Activated CD8-positive, alpha-beta T cell treated with anti-CD3 and anti-CD28 coated beads for 36 hours (primary cell): Measurements from ENCODE around the gene ATP13A3. TPM values are rescaled to one million over a fixed set of nuclear protein-coding genes. Genes with fewer than 3 reads are reported as not detected.

Experiments used
- ATAC-seq: fragments of 200-7000 bp; cut with Tn5 transposase; one replicate; pipeline ENCODE4 v1.10.0; 2021; ENCODE audit warnings: mild to moderate bottlenecking, moderate library complexity
- CTCF ChIA-PET: fragments of 350-600 bp; sonication (Branson Sonifier 250); formaldehyde crosslinking; loops from one replicate; lab custom pipeline; 2021; ENCODE audit warnings: antibody characterized with exemption; lab: Charles Lee
- POLR2A ChIA-PET: fragments of 350-600 bp; sonication (Branson Sonifier 250); formaldehyde crosslinking; loops from one replicate; lab custom pipeline; 2021; ENCODE audit warnings: antibody characterized with exemption; lab: Charles Lee
- DNase-seq: peaks from one replicate; pipeline ENCODE4 v3.0.0-alpha.2; 2020
- H3K27ac Mint-ChIP-seq: one replicate; pipeline ENCODE4 v1.8.0; 2021; ENCODE audit warnings: mild to moderate bottlenecking, mixed read lengths
- H3K27me3 Mint-ChIP-seq: one replicate; pipeline ENCODE4 v1.8.0; 2021; ENCODE audit warnings: mixed read lengths
- H3K36me3 Mint-ChIP-seq: one replicate; pipeline ENCODE4 v1.8.0; 2021; ENCODE audit warnings: low read depth, mixed read lengths
- H3K4me1 Mint-ChIP-seq: one replicate; pipeline ENCODE4 v1.8.0; 2021; ENCODE audit warnings: low read depth, mixed read lengths
- H3K4me3 Mint-ChIP-seq: one replicate; pipeline ENCODE4 v1.8.0; 2021; ENCODE audit warnings: mild to moderate bottlenecking, moderate library complexity, mixed read lengths
- H3K9me3 Mint-ChIP-seq: one replicate; pipeline ENCODE4 v1.8.0; 2021; ENCODE audit warnings: mixed read lengths
- intact Hi-C: fragments of 100-400 bp; cut with micrococcal nuclease; formaldehyde crosslinking; loops from one replicate; pipeline ENCODE4 v1.10.0; 2022
- total RNA-seq, 2 experiments: library from RNA; stranded (reverse); gene quantifications; one replicate each; pipeline ENCODE4 v1.2.3, GENCODE V29; 2021
- TF ChIP-seq, protein P1 (sequence below): fragments of 200-600 bp; IDR thresholded peaks from one replicate; pipeline ENCODE4 v1.8.0; 2022; ENCODE audit warnings: antibody characterized with exemption, mild to moderate bottlenecking

Gene ATP13A3
- total RNA-seq, 2 experiments from 2014 or later: 101 to 110 TPM

- no peaks in the 10 kb centered on the region for H3K9me3 Mint-ChIP-seq
- ChIA-PET POLR2A (no interaction called here), CTCF (interaction anchor here (1.1 to 2.0 kb wide), 2 partner anchors 38 to 49 kb away, joined by 3 to 7 read pairs; no protein-coding TSS in a partner anchor)
- H3K27ac Mint-ChIP-seq: no peak overlapping the region
- intact Hi-C loops: no loop called here
- ATAC-seq: no peak
- H3K27me3 Mint-ChIP-seq: peaks cover 5% of the 10 kb centered on the region
- H3K4me3 Mint-ChIP-seq: no peak overlapping the region
- no peak for DNase-seq
- no peaks in the 10 kb centered on the region for H3K36me3 Mint-ChIP-seq
- TF ChIP-seq, protein P1, sequence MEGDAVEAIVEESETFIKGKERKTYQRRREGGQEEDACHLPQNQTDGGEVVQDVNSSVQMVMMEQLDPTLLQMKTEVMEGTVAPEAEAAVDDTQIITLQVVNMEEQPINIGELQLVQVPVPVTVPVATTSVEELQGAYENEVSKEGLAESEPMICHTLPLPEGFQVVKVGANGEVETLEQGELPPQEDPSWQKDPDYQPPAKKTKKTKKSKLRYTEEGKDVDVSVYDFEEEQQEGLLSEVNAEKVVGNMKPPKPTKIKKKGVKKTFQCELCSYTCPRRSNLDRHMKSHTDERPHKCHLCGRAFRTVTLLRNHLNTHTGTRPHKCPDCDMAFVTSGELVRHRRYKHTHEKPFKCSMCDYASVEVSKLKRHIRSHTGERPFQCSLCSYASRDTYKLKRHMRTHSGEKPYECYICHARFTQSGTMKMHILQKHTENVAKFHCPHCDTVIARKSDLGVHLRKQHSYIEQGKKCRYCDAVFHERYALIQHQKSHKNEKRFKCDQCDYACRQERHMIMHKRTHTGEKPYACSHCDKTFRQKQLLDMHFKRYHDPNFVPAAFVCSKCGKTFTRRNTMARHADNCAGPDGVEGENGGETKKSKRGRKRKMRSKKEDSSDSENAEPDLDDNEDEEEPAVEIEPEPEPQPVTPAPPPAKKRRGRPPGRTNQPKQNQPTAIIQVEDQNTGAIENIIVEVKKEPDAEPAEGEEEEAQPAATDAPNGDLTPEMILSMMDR: no peak
- H3K4me1 Mint-ChIP-seq: no peaks in the 10 kb centered on the region
These were observed 103.4 kb downstream of the ATP13A3 start for GRCh38 chr3:194383276-194383940.

DNA sequence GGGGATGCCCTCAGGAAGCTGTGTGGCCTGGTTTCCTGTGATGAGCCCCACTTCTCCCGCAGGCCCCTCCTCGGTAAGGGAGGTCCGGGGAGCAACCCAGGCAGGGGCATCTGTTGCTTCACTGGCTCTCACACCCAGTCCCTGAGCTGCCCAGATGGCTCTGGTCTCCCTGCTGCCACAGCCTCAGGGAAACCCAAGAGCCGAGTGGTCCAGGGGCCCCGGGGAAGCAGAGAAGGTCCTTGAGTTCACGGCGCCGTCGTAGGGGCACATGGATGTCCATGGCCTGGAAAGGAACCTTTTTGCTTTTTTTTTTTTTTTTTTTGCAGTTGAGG lies 103.9 kb downstream of the ATP13A3 start:
- Mint-ChIP-seq H3K4me1 (no peaks in the 10 kb centered on the region), H3K27me3 (peaks cover 5% of the 10 kb centered on the region), H3K4me3 (no peak overlapping the region), H3K27ac (no peak overlapping the region), H3K9me3 (no peaks in the 10 kb centered on the region), H3K36me3 (no peaks in the 10 kb centered on the region)
- intact Hi-C loops: no loop called here
- POLR2A ChIA-PET: no interaction called here
- CTCF ChIA-PET: interaction anchor here (1.0 to 2.0 kb wide), 3 partner anchors 38 to 48 kb away, joined by 3 to 7 read pairs (median 4); no protein-coding TSS in a partner anchor
- TF ChIP-seq, protein P1: no peak
- DNase-seq: no peak
- no peak for ATAC-seq

GRCh38 chr3:194382196-194382891 lies 104.5 kb downstream of the ATP13A3 start:
- H3K36me3 Mint-ChIP-seq: no peaks in the 10 kb centered on the region
- ATAC-seq (no peak), DNase-seq (no peak)
- POLR2A ChIA-PET: no interaction called here
- H3K27me3 Mint-ChIP-seq: peaks cover 5% of the 10 kb centered on the region
- CTCF ChIA-PET: interaction anchor here (1.0 to 2.0 kb wide), 3 partner anchors 37 to 48 kb away, joined by 3 to 7 read pairs (median 4); no protein-coding TSS in a partner anchor
- intact Hi-C loops: no loop called here
- TF ChIP-seq, protein P1: no peak
- H3K9me3 Mint-ChIP-seq: no peaks in the 10 kb centered on the region
- no peak overlapping the region for H3K4me3 Mint-ChIP-seq
- no peak overlapping the region for H3K27ac Mint-ChIP-seq
- H3K4me1 Mint-ChIP-seq: no peaks in the 10 kb centered on the region

GRCh38 chr3:194381460-194381875 lies 105.3 kb downstream of the ATP13A3 start:
- H3K4me3 Mint-ChIP-seq: no peak overlapping the region
- no peak for DNase-seq
- peaks cover 5% of the 10 kb centered on the region for H3K27me3 Mint-ChIP-seq
- intact Hi-C loops: no loop called here
- H3K27ac Mint-ChIP-seq: no peak overlapping the region
- no peaks in the 10 kb centered on the region for H3K36me3 Mint-ChIP-seq
- H3K4me1 Mint-ChIP-seq: no peaks in the 10 kb centered on the region
- H3K9me3 Mint-ChIP-seq: no peaks in the 10 kb centered on the region
- ChIA-PET CTCF (interaction anchor here (1.0 kb wide), 1 partner anchor 36 kb away, joined by 6 read pairs; no protein-coding TSS in a partner anchor), POLR2A (no interaction called here)
- TF ChIP-seq, protein P1: no peak
- ATAC-seq: no peak

DNA sequence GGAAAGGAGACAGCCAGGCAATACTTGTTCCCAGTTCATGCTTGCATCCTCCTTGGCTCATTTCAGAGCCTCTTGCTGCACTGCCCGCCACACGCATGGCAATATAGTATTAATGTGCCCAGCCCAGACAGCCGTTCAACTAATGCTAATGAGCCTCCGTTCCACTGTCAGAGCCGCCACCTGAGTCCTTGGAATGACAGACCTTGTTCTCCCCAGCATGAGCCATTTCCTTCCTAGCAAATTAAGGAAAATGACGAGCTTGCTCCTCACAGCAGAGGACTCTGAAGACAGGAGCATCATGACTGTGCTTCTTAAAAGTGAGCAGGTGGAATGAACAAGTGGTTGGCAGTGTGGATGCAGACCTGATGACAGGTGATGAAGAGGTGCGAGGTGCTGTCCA lies 106.5 kb downstream of the ATP13A3 start:
- H3K4me1 Mint-ChIP-seq: no peaks in the 10 kb centered on the region
- H3K27me3 Mint-ChIP-seq: peaks cover 5% of the 10 kb centered on the region
- no peak overlapping the region for H3K27ac Mint-ChIP-seq
- ChIA-PET POLR2A (no interaction called here), CTCF (interaction anchor here (1.0 kb wide), 1 partner anchor 35 kb away, joined by 6 read pairs; no protein-coding TSS in a partner anchor)
- H3K4me3 Mint-ChIP-seq: no peak overlapping the region
- intact Hi-C loops: no loop called here
- DNase-seq (no peak), ATAC-seq (no peak)
- no peaks in the 10 kb centered on the region for H3K9me3 Mint-ChIP-seq
- H3K36me3 Mint-ChIP-seq: no peaks in the 10 kb centered on the region
- TF ChIP-seq, protein P1: no peak
